Heart left ventricle (tissue), 13 donors: Measurements from ENCODE around the gene PTGIS.

ENCODE experiments used
- POLR2A ChIP-seq, 2 donors: fragments of 450-650 bp; IDR thresholded peaks; one replicate each; pipeline ENCODE4 v1.6.1; 2017; ENCODE audit warnings: antibody characterized with exemption in 2 of 2, mild to moderate bottlenecking in 2 of 2, moderate library complexity in 2 of 2
- TF ChIP-seq, protein P1 (sequence below), 12 donors: fragments of 200-600 bp; sonication (generic) in 4 of 12; IDR thresholded peaks; one replicate each; pipeline versions ENCODE4 v1.5.0 to v1.8.0; 2018 to 2022; ENCODE audit warnings: antibody characterized with exemption in 12 of 12, mild to moderate bottlenecking in 5 of 12
- donor health status: ischemic (EF 13 %, LVEDD 7.1; RV severe dilation, severe dysfunction).
- donor health status: DM: no; HTN: yes; CAD: no.
- donor health status: DM: no; HTN: no; CAD: no.
- donor health status: ischemic (EF 25% LVEDD 6.9; RV normal size, moderate dysfunction).
- donor health status: ischemic (EF 25% LVEDD 5.7; RV mildly dilated, moderate dysfunction).
- donor health status: ischemic (EF 35%, LVEDD 5.7; RV mildly dilated, moderate dysfunction).
- donor health status: nonischemic (EF 11% LVEDD 7.7; RV severe dilation, severe dysfunction).
- donor health status: DM: yes; HTN: yes; CAD: no.
- donor health status: PGD.
- donor health status: ischemic (EF 29% LVEDD 5.4; RV normal size, mild dysfunction).
- donor health status: nonischemic (EF 23%, LVEDD 6.1; RV moderate dilation, normal function).

DNA sequence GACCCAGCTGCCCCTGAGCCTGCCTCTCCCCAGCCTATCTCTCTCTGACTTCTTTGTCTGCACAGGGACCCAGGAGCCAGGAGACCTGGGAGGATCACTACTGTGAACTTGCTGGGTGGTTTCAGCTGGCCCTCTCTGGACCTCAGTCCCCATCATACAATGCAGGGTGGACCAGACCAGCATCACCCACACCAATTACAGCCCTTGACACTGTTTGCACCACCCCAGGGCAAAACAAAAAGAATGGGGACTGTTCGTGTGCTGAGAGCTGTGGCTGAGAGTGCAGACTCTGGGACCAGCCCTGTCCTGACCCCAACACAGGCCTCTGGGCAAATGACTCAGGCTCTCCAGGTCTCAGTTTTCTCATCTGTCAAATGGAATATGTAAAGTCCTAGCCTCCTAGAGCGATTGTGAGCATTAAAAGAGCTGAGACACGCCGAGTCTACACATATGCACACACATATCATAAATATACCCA is 25.4 kb downstream of the PTGIS start:
- TF ChIP-seq, protein P1, sequence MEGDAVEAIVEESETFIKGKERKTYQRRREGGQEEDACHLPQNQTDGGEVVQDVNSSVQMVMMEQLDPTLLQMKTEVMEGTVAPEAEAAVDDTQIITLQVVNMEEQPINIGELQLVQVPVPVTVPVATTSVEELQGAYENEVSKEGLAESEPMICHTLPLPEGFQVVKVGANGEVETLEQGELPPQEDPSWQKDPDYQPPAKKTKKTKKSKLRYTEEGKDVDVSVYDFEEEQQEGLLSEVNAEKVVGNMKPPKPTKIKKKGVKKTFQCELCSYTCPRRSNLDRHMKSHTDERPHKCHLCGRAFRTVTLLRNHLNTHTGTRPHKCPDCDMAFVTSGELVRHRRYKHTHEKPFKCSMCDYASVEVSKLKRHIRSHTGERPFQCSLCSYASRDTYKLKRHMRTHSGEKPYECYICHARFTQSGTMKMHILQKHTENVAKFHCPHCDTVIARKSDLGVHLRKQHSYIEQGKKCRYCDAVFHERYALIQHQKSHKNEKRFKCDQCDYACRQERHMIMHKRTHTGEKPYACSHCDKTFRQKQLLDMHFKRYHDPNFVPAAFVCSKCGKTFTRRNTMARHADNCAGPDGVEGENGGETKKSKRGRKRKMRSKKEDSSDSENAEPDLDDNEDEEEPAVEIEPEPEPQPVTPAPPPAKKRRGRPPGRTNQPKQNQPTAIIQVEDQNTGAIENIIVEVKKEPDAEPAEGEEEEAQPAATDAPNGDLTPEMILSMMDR (IDR thresholded peaks at IDR 0.05), result no peak
- TF ChIP-seq POLR2A (IDR thresholded peaks at IDR 0.05), result no peak
